Stimulated activated CD8-positive, alpha-beta memory T cell treated with anti-CD3 and anti-CD28 coated beads, Interleukin-4, amount 100 ng/mL, for 24 hours (primary cell): Measurements from ENCODE around the gene COPS4.

ENCODE experiments used
- DNase-seq: peaks from one replicate; pipeline ENCODE4 v3.0.0-alpha.2; 2020; ENCODE audit warnings: low read depth

COPS4 gene

GRCh38 chr4:83121246-83121645 lies 86.3 kb downstream of the COPS4 start:
- no peak for DNase-seq

DNA sequence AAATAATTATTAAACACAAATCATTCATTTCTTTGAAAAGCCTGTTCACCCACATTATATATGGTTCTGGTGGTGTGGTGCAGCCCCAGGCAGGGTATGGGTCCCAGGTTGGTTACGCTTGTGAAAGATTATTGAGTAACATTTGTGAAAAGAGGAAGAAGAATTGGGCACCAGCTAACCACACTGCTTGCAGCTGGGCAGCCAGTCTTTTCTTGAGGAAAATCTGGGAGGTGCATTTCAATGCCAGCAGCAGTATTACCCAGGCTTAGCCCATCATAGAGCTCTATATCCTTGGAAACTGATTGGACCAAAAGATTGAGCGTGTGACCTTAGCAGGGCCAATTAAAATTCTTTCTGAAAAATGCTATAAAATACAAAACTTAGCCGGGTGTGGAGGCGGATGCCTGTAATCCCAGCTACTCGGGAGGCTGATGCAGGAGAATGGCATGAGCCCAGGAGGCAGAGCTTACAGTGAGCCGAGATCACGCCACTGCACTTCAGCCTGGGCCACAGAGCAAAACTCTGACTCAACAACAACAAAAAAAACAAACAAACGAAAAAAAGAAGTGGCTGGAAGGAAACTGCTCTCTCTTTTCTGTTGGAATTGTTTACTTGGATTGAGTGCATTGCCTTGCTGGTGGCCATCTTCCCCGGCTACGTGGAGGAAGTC lies 89.3 kb downstream of the COPS4 start:
- DNase-seq, result no peak
